ENCODE data around the gene MAGEB2.

DNA sequence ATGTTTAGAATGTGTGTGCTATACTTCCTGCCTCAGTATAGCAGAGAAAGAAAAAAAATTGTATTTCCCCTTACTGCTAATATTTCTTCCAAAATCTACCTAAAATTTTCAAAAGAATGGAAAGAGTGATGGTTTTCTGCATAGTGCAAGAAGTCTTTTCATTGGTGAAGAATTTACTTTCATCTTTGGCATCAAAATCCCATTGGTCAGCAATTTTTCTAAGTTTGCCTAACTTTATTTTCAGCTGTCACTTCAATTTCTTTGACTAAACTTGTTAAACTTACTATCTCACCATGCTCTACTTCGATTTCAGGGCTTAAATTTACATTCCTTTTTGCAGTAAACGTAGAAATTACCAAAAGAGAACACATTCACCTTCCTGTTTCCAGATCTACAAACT lies 44.5 kb upstream of the MAGEB2 start:
- TF ChIP-seq, protein P1, sequence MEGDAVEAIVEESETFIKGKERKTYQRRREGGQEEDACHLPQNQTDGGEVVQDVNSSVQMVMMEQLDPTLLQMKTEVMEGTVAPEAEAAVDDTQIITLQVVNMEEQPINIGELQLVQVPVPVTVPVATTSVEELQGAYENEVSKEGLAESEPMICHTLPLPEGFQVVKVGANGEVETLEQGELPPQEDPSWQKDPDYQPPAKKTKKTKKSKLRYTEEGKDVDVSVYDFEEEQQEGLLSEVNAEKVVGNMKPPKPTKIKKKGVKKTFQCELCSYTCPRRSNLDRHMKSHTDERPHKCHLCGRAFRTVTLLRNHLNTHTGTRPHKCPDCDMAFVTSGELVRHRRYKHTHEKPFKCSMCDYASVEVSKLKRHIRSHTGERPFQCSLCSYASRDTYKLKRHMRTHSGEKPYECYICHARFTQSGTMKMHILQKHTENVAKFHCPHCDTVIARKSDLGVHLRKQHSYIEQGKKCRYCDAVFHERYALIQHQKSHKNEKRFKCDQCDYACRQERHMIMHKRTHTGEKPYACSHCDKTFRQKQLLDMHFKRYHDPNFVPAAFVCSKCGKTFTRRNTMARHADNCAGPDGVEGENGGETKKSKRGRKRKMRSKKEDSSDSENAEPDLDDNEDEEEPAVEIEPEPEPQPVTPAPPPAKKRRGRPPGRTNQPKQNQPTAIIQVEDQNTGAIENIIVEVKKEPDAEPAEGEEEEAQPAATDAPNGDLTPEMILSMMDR (conservative IDR thresholded peaks at IDR 0.05; ENCODE audit: low read length), result no peak
- no peak for TF ChIP-seq EZH2phosphoT487 (IDR thresholded peaks at IDR 0.05; ENCODE audit: borderline replicate concordance)

Data from Loucy (cell line).